Right lobe of liver (tissue), 4 donors: ENCODE measurements around the gene MYO3A.

Experiments used
- CTCF ChIP-seq, 4 donors: fragments of 200-600 bp in 3 of 4; fragments of 450-650 bp in 1 of 4; IDR thresholded peaks; one replicate each; pipeline versions ENCODE4 v1.5.1 to v1.8.0; 2016 to 2022; ENCODE audit warnings: antibody characterized with exemption in 4 of 4, mild to moderate bottlenecking in 2 of 4
- POLR2A ChIP-seq: fragments of 450-650 bp; IDR thresholded peaks from one replicate; pipeline ENCODE4 v1.6.1; 2017; ENCODE audit warnings: antibody characterized with exemption, mild to moderate bottlenecking
- donor health status: DM: no; HTN: no; CAD: no.
- donor health status: DM: no; HTN: no; CAD: no.
- donor health status: DM: no; HTN: yes; CAD: no.

GRCh38 chr10:26213157-26213800 lies 279.2 kb downstream of the MYO3A start:
- TF ChIP-seq POLR2A (no peak), CTCF (IDR thresholded peaks at IDR 0.05) (no peak)
